Measurements from ENCODE around the gene UBE2G2.

DNA sequence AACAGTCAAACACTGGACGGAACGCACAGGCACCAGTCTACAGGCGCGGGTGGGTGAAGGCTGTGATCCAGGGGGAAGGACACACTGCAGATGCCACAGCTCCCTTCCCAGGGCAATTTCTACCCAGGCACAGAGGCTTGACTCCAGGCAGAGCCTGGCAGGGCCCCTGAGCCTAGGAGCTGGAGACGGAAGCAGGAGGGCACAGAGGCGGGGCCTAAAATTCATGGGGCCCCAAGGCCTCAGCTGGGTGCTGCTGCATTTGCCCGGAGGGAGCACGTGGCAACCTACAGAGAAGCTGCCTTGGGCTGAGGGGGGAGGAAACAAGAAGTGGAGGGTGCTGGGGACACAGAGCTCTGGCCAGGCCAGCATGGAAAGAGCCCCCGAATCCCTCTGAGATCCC, 41.2 kb downstream of the UBE2G2 start:
- TF ChIP-seq, protein P1, sequence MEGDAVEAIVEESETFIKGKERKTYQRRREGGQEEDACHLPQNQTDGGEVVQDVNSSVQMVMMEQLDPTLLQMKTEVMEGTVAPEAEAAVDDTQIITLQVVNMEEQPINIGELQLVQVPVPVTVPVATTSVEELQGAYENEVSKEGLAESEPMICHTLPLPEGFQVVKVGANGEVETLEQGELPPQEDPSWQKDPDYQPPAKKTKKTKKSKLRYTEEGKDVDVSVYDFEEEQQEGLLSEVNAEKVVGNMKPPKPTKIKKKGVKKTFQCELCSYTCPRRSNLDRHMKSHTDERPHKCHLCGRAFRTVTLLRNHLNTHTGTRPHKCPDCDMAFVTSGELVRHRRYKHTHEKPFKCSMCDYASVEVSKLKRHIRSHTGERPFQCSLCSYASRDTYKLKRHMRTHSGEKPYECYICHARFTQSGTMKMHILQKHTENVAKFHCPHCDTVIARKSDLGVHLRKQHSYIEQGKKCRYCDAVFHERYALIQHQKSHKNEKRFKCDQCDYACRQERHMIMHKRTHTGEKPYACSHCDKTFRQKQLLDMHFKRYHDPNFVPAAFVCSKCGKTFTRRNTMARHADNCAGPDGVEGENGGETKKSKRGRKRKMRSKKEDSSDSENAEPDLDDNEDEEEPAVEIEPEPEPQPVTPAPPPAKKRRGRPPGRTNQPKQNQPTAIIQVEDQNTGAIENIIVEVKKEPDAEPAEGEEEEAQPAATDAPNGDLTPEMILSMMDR (IDR thresholded peaks at IDR 0.05; ENCODE audit: insufficient read depth, low read length), result no peak
- TF ChIP-seq POLR2AphosphoS5 (IDR thresholded peaks at IDR 0.05; ENCODE audit: low read depth), result no peak
